Measurements from ENCODE around the gene DOK4. TPM values are rescaled to one million over a fixed set of nuclear protein-coding genes. Genes with fewer than 3 reads are reported as not detected.

Gene DOK4
- total and polyA plus RNA-seq, 2 donors (not counting 1 experiment from before 2014, with no cell fraction given), result 1.6 to 2.5 TPM

- Histone ChIP-seq H3K27ac (ENCODE audit: low read length in 2 of 2) (peak overlapping the region; percentile 90 to 94), H3K79me2 (ENCODE audit: control insufficient read depth, insufficient read depth, low read length) (peaks cover 7% of the 10 kb centered on the region), H3K36me3 (replicated peaks in 1 of 2; ENCODE audit: control extremely low read depth in 1 of 2, control insufficient read depth in 1 of 2, extremely low read depth in 1 of 2, insufficient read depth in 2 of 2, low read length in 1 of 2) (no peaks in the 10 kb centered on the region), H3K9me3 (ENCODE audit: control extremely low read depth in 1 of 3, control insufficient read depth in 2 of 3, insufficient read depth in 1 of 3, low read length in 2 of 3) (peaks cover 0 to 3% (median 0%) of the 10 kb centered on the region in 3 donors), H3K4me1 (ENCODE audit: control insufficient read depth in 2 of 2, insufficient read depth in 2 of 2, low read length in 2 of 2) (peaks cover 82 to 87% of the 10 kb centered on the region in 2 donors), H3K4me3 (ENCODE audit: control extremely low read depth in 1 of 5, extremely low read depth in 1 of 5, insufficient read depth in 1 of 5, low read depth in 2 of 5, low read length in 4 of 5) (no peak overlapping the region), H2AFZ (ENCODE audit: insufficient read depth, low read depth, low read length, poor library complexity, severe bottlenecking) (no peak overlapping the region), H3K9ac (ENCODE audit: low read length) (no peak overlapping the region), H3K27me3 (replicated peaks in 1 of 4; ENCODE audit: control extremely low read depth in 1 of 4, control insufficient read depth in 3 of 4, insufficient read depth in 4 of 4, low read length in 3 of 4) (no peaks in the 10 kb centered on the region), H4K20me1 (ENCODE audit: control insufficient read depth, insufficient read depth, low read length, poor library complexity, severe bottlenecking) (no peaks in the 10 kb centered on the region), H3K4me2 (replicated peaks; ENCODE audit: low read depth, low read length, poor library complexity, severe bottlenecking) (peak overlapping the region; percentile 92)
- ATAC-seq (ENCODE audit: low read depth) (no peak), DNase-seq (peak; percentile 44)
- Mint-ChIP-seq H3K27ac (peak overlapping the region; percentile 96), H3K9me3 (ENCODE audit: insufficient read depth) (no peaks in the 10 kb centered on the region), H3K4me1 (peaks cover 84% of the 10 kb centered on the region), H3K4me3 (peak overlapping the region; percentile 89), H3K27me3 (no peaks in the 10 kb centered on the region)
- ChIA-PET POLR2A (interaction anchor here (0.9 kb wide), 1 partner anchor 10 kb away, joined by 5 read pairs; no protein-coding TSS in a partner anchor), CTCF (interaction anchor here (1.1 to 1.4 kb wide), 3 partner anchors 9 to 117 kb away, joined by 3 to 9 read pairs (median 3); partner anchors contain the start of gene ADGRG5)
- 31% methylated on average over 19 of the region's 19 CpGs for WGBS (ENCODE audit: insufficient coverage)
- no peak for TF ChIP-seq CTCF (IDR thresholded peaks at IDR 0.05)
- intact Hi-C loops (cut with micrococcal nuclease), result loop anchor here (5.0 to 10.0 kb wide), 3 partner anchors 71 to 1109 kb away; partner anchors contain the start of genes AMFR and POLR2C
These were observed 47.4 kb upstream of the DOK4 start for GRCh38 chr16:57533431-57534336.

- Mint-ChIP-seq H3K4me1 (peaks cover 72% of the 10 kb centered on the region), H3K4me3 (peak overlapping the region; percentile 79), H3K27ac (peak overlapping the region; percentile 97), H3K9me3 (ENCODE audit: insufficient read depth) (no peaks in the 10 kb centered on the region), H3K27me3 (no peaks in the 10 kb centered on the region)
- WGBS (ENCODE audit: insufficient coverage), result 49% methylated on average over 7 of the region's 7 CpGs
- peaks cover 68 to 78% of the 10 kb centered on the region in 2 donors for H3K4me1 ChIP-seq (ENCODE audit: control insufficient read depth in 2 of 2, insufficient read depth in 2 of 2, low read length in 2 of 2)
- H4K20me1 ChIP-seq (ENCODE audit: control insufficient read depth, insufficient read depth, low read length, poor library complexity, severe bottlenecking), result no peaks in the 10 kb centered on the region
- no peak overlapping the region for H3K9ac ChIP-seq (ENCODE audit: low read length)
- no peak overlapping the region for H2AFZ ChIP-seq (ENCODE audit: insufficient read depth, low read depth, low read length, poor library complexity, severe bottlenecking)
- ChIA-PET POLR2A (interaction anchor here (1.0 to 1.6 kb wide), 2 partner anchors 10 to 44 kb away, joined by 4 read pairs; partner anchors contain the start of gene ADGRG5), CTCF (interaction anchor here (1.4 to 2.7 kb wide), 2 partner anchors 10 to 13 kb away, joined by 3 to 26 read pairs; partner anchors contain the start of gene ADGRG5)
- H3K4me2 ChIP-seq (replicated peaks; ENCODE audit: low read depth, low read length, poor library complexity, severe bottlenecking), result peak overlapping the region; percentile 92
- peak overlapping the region in 1 of 2 donors; percentile 83 for H3K27ac ChIP-seq (ENCODE audit: low read length in 2 of 2)
- H3K4me3 ChIP-seq (ENCODE audit: control extremely low read depth in 1 of 5, extremely low read depth in 1 of 5, insufficient read depth in 1 of 5, low read depth in 2 of 5, low read length in 4 of 5), result no peak overlapping the region
- intact Hi-C loops (cut with micrococcal nuclease), result loop anchor here (1.0 to 10.0 kb wide), 4 partner anchors 10 to 1107 kb away; partner anchors contain the start of genes ADGRG5, AMFR and POLR2C
- TF ChIP-seq CTCF (IDR thresholded peaks at IDR 0.05) (no peak), EZH2 (IDR thresholded peaks at IDR 0.05; ENCODE audit: borderline replicate concordance, insufficient read depth, low read depth, low read length, poor library complexity, severe bottlenecking) (no peak)
- no peak for DNase-seq
- peaks cover 16% of the 10 kb centered on the region for H3K79me2 ChIP-seq (ENCODE audit: control insufficient read depth, insufficient read depth, low read length)
- H3K9me3 ChIP-seq (ENCODE audit: control extremely low read depth in 1 of 3, control insufficient read depth in 2 of 3, insufficient read depth in 1 of 3, low read length in 2 of 3), result peaks cover 0 to 3% (median 0%) of the 10 kb centered on the region in 3 donors
- peaks cover 0 to 7% of the 10 kb centered on the region in 2 experiments for H3K36me3 ChIP-seq (replicated peaks in 1 of 2; ENCODE audit: control extremely low read depth in 1 of 2, control insufficient read depth in 1 of 2, extremely low read depth in 1 of 2, insufficient read depth in 2 of 2, low read length in 1 of 2)
- no peak for ATAC-seq (ENCODE audit: low read depth)
- no peaks in the 10 kb centered on the region for H3K27me3 ChIP-seq (replicated peaks in 1 of 4; ENCODE audit: control extremely low read depth in 1 of 4, control insufficient read depth in 3 of 4, insufficient read depth in 4 of 4, low read length in 3 of 4)
These were observed 46.0 kb upstream of the DOK4 start for GRCh38 chr16:57532266-57532625.
